Esophagus muscularis mucosa (tissue), 4 donors: ENCODE results near the gene KRT73. TPM values are rescaled to one million over a fixed set of nuclear protein-coding genes. Genes with fewer than 3 reads are reported as not detected.
A peak's percentile ranks its signal among the peaks of the same experiment; 100 is the strongest.

Experiments
- DNase-seq: peaks from one replicate; pipeline ENCODE4 v3.0.0-alpha.2; 2017; ENCODE audit errors: extremely low spot score
- H3K27ac ChIP-seq, 4 donors: fragments of 200-600 bp; sonication (generic); replicated peaks in 1 of 4; 1 replicate in 3 of 4; 2 replicates in 1 of 4; pipeline ENCODE4 v1.5.1; 2016 to 2019; ENCODE audit warnings: mild to moderate bottlenecking in 1 of 4
- H3K27me3 ChIP-seq, 4 donors: fragments of 200-600 bp; sonication (generic); one replicate each; pipeline versions ENCODE4 v1.5.1 to v1.6.0; 2016 to 2019
- H3K36me3 ChIP-seq, 4 donors: fragments of 200-600 bp; sonication (generic); one replicate each; pipeline ENCODE4 v1.5.1; 2016 to 2019
- H3K4me1 ChIP-seq, 4 donors: fragments of 200-600 bp; sonication (generic); one replicate each; pipeline ENCODE4 v1.5.1; 2016 to 2019
- H3K4me3 ChIP-seq, 4 donors: fragments of 200-600 bp; sonication (generic); 1 replicate in 2 of 4; 2 replicates in 2 of 4; pipeline ENCODE4 v1.5.1; 2016 to 2019; ENCODE audit warnings: mild to moderate bottlenecking in 4 of 4, moderate library complexity in 1 of 4
- H3K9me3 ChIP-seq, 4 donors: fragments of 200-600 bp; sonication (generic); 1 replicate in 3 of 4; 2 replicates in 1 of 4; pipeline ENCODE4 v1.5.1; 2016 to 2019
- CTCF ChIP-seq, 3 experiments: fragments of 200-600 bp in 2 of 3; fragments of 450-650 bp in 1 of 3; sonication (generic) in 2 of 3; IDR thresholded peaks; one replicate each; pipeline ENCODE4 v1.5.1; 2017 to 2019; ENCODE audit warnings: antibody characterized with exemption in 3 of 3, mild to moderate bottlenecking in 2 of 3, moderate library complexity in 1 of 3
- EP300 ChIP-seq: sonication (generic); formaldehyde crosslinking; IDR thresholded peaks from one replicate; pipeline ENCODE4 v1.6.1; 2017; ENCODE audit warnings: antibody characterized with exemption
- POLR2A ChIP-seq: fragments of 450-650 bp; IDR thresholded peaks from one replicate; pipeline ENCODE4 v1.6.1; 2017; ENCODE audit warnings: antibody characterized with exemption, moderate library complexity, mild to moderate bottlenecking, low read depth
- POLR2AphosphoS5 ChIP-seq, 2 donors: sonication (generic); formaldehyde crosslinking; IDR thresholded peaks; one replicate each; pipeline ENCODE4 v1.6.1; 2017; ENCODE audit warnings: antibody characterized with exemption in 2 of 2
- WGBS: methylation state at CpG from one replicate; pipeline ENCODE4 v1.1.5; 2018; 5-methylcytosine and 5-hydroxymethylcytosine counted together
- intact Hi-C: fragments of 100-400 bp; cut with DNase I; formaldehyde crosslinking; loops from one replicate; pipeline ENCODE4 v1.15.1; 2023
- total RNA-seq, 4 donors: library from RNA; depleted of rRNA; stranded (reverse); fragments of >200 nt; gene quantifications; one replicate each; pipeline versions ENCODE4 v1.1.0 to v1.2.1, GENCODE V29; 2016

KRT73 gene
- total RNA-seq, 4 donors from 2014 or later, result not detected

GRCh38 chr12:52568111-52568510, 50.2 kb downstream of the KRT73 start:
- H3K4me1 ChIP-seq, result peaks cover 0 to 7% (median 0%) of the 10 kb centered on the region in 4 donors

GRCh38 chr12:52566847-52567291, 51.5 kb downstream of the KRT73 start:
- TF ChIP-seq CTCF (IDR thresholded peaks at IDR 0.05), result no peak
- no peak for TF ChIP-seq POLR2A
- no peaks in the 10 kb centered on the region for H3K9me3 ChIP-seq
- no peak overlapping the region for H3K4me3 ChIP-seq
- H3K27ac ChIP-seq, result no peak overlapping the region
- H3K4me1 ChIP-seq, result peaks cover 0 to 7% (median 0%) of the 10 kb centered on the region in 4 donors
- H3K27me3 ChIP-seq, result peaks cover 0 to 39% (median 0%) of the 10 kb centered on the region in 4 donors
- no peak for DNase-seq
- no peaks in the 10 kb centered on the region for H3K36me3 ChIP-seq
- intact Hi-C loops, result no loop called here
- 84% methylated on average over 6 of the region's 8 CpGs for WGBS

More at GRCh38 chr12:52568111-52568510, 50.2 kb downstream of the KRT73 start:
- intact Hi-C loops, result no loop called here
- DNase-seq, result no peak
- H3K27ac ChIP-seq, result no peak overlapping the region
- H3K36me3 ChIP-seq, result no peaks in the 10 kb centered on the region
- peaks cover 0 to 49% (median 0%) of the 10 kb centered on the region in 4 donors for H3K27me3 ChIP-seq
- H3K9me3 ChIP-seq, result no peaks in the 10 kb centered on the region
- H3K4me3 ChIP-seq, result no peak overlapping the region
- WGBS, result 79% methylated on average over 9 of the region's 12 CpGs
- TF ChIP-seq POLR2A, result no peak

GRCh38 chr12:52564582-52564981, 53.8 kb downstream of the KRT73 start:
- Histone ChIP-seq H3K9me3 (no peaks in the 10 kb centered on the region), H3K27me3 (peaks cover 0 to 24% (median 0%) of the 10 kb centered on the region in 4 donors), H3K27ac (no peak overlapping the region), H3K4me1 (peaks cover 0 to 7% (median 0%) of the 10 kb centered on the region in 4 donors), H3K4me3 (no peak overlapping the region), H3K36me3 (no peaks in the 10 kb centered on the region)
- TF ChIP-seq POLR2A, result no peak
- TF ChIP-seq CTCF (IDR thresholded peaks at IDR 0.05), result no peak
- no peak for TF ChIP-seq EP300
- TF ChIP-seq POLR2AphosphoS5 (IDR thresholded peaks at IDR 0.05), result no peak
- intact Hi-C loops, result no loop called here
- DNase-seq, result no peak
- WGBS, result 89% methylated on average over 1 of the region's 1 CpG

- peaks cover 0 to 17% (median 0%) of the 10 kb centered on the region in 4 donors for H3K27me3 ChIP-seq
- H3K4me3 ChIP-seq, result no peak overlapping the region
- no peak for DNase-seq
- TF ChIP-seq POLR2A, result no peak
- TF ChIP-seq CTCF (IDR thresholded peaks at IDR 0.05), result peak in 1 of 3 experiments; percentile 11
- intact Hi-C loops, result no loop called here
- no peaks in the 10 kb centered on the region for H3K9me3 ChIP-seq
- H3K4me1 ChIP-seq, result peaks cover 0 to 3% (median 0%) of the 10 kb centered on the region in 4 donors
- no peaks in the 10 kb centered on the region for H3K36me3 ChIP-seq
- no peak overlapping the region for H3K27ac ChIP-seq
- WGBS, result 45% methylated on average over 2 of the region's 3 CpGs
Measured at GRCh38 chr12:52561880-52562449, 56.4 kb downstream of the KRT73 start.

- 80% methylated on average over 4 of the region's 4 CpGs for WGBS
- no peaks in the 10 kb centered on the region for H3K9me3 ChIP-seq
- DNase-seq, result no peak
- intact Hi-C loops, result no loop called here
- no peak overlapping the region for H3K27ac ChIP-seq
- H3K4me1 ChIP-seq, result no peaks in the 10 kb centered on the region
- no peaks in the 10 kb centered on the region for H3K36me3 ChIP-seq
- no peak overlapping the region for H3K4me3 ChIP-seq
- H3K27me3 ChIP-seq, result peaks cover 0 to 14% (median 0%) of the 10 kb centered on the region in 4 donors
- TF ChIP-seq CTCF (IDR thresholded peaks at IDR 0.05) (no peak), EP300 (no peak), POLR2A (no peak), POLR2AphosphoS5 (IDR thresholded peaks at IDR 0.05) (no peak)
Measured at GRCh38 chr12:52559979-52560378, 58.4 kb downstream of the KRT73 start.
